Measurements from ENCODE around the gene ARHGAP25. TPM values are rescaled to one million over a fixed set of nuclear protein-coding genes. Genes with fewer than 3 reads are reported as not detected.
A peak's percentile ranks its signal among the peaks of the same experiment; 100 is the strongest.

Gene ARHGAP25
- total RNA-seq, 4 donors from 2014 or later = 2.2 to 11.6 (median 7.2) TPM

GRCh38 chr2:68719912-68720311, 14.7 kb upstream of the ARHGAP25 start:
- no peaks in the 10 kb centered on the region for H3K27me3 ChIP-seq
- no peaks in the 10 kb centered on the region for H3K9me3 ChIP-seq
- in situ Hi-C loops (cut with MboI; ENCODE audit: low pct_ligation_motif_present in 1 of 4, low pct_unique_long_range_greater_than_20kb in 1 of 4, low sequenced_read_pairs in 3 of 4) = loop anchor here in 1 of 4 donors (25.0 kb wide), 1 partner anchor 192 kb away; no protein-coding TSS in a partner anchor
- no peak overlapping the region for H3K27ac ChIP-seq
- DNase-seq = no peak
- intact Hi-C loops (cut with DNase I; ENCODE audit: low total_unique reads) = loop anchor here (5.0 kb wide), 1 partner anchor 258 kb away; no protein-coding TSS in a partner anchor
- no peaks in the 10 kb centered on the region for H3K36me3 ChIP-seq
- no peak overlapping the region for H3K4me3 ChIP-seq
- TF ChIP-seq, protein P1, sequence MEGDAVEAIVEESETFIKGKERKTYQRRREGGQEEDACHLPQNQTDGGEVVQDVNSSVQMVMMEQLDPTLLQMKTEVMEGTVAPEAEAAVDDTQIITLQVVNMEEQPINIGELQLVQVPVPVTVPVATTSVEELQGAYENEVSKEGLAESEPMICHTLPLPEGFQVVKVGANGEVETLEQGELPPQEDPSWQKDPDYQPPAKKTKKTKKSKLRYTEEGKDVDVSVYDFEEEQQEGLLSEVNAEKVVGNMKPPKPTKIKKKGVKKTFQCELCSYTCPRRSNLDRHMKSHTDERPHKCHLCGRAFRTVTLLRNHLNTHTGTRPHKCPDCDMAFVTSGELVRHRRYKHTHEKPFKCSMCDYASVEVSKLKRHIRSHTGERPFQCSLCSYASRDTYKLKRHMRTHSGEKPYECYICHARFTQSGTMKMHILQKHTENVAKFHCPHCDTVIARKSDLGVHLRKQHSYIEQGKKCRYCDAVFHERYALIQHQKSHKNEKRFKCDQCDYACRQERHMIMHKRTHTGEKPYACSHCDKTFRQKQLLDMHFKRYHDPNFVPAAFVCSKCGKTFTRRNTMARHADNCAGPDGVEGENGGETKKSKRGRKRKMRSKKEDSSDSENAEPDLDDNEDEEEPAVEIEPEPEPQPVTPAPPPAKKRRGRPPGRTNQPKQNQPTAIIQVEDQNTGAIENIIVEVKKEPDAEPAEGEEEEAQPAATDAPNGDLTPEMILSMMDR (IDR thresholded peaks at IDR 0.05) = no peak
- TF ChIP-seq POLR2AphosphoS5 (IDR thresholded peaks at IDR 0.05) (no peak), POLR2A (IDR thresholded peaks at IDR 0.05) (no peak), EP300 (IDR thresholded peaks at IDR 0.05; ENCODE audit: low read depth) (no peak)
- 90 to 92% methylated on average over 4 of the region's 4 CpGs for WGBS, 2 donors (ENCODE audit: low coverage in 1 of 2)
- peaks cover 2 to 16% (median 8%) of the 10 kb centered on the region in 4 donors for H3K4me1 ChIP-seq

GRCh38 chr2:68720665-68721064, 13.9 kb upstream of the ARHGAP25 start:
- Histone ChIP-seq H3K4me1 (peaks cover 0 to 8% (median 4%) of the 10 kb centered on the region in 4 donors), H3K27me3 (no peaks in the 10 kb centered on the region), H3K4me3 (no peak overlapping the region), H3K9me3 (no peaks in the 10 kb centered on the region), H3K27ac (no peak overlapping the region), H3K36me3 (no peaks in the 10 kb centered on the region)
- WGBS, 2 donors (ENCODE audit: low coverage in 1 of 2) = 32 to 78% methylated on average over 2 to 3 of the region's 3 CpGs
- in situ Hi-C loops (cut with MboI; ENCODE audit: low pct_ligation_motif_present in 1 of 4, low pct_unique_long_range_greater_than_20kb in 1 of 4, low sequenced_read_pairs in 3 of 4) (loop anchor here in 1 of 4 donors (25.0 kb wide), 1 partner anchor 192 kb away; no protein-coding TSS in a partner anchor), intact Hi-C loops (cut with DNase I; ENCODE audit: low total_unique reads) (no loop called here)
- DNase-seq = no peak
- TF ChIP-seq EP300 (IDR thresholded peaks at IDR 0.05; ENCODE audit: low read depth) (no peak), POLR2A (IDR thresholded peaks at IDR 0.05) (no peak), POLR2AphosphoS5 (IDR thresholded peaks at IDR 0.05) (no peak)
- TF ChIP-seq, protein P1 (IDR thresholded peaks at IDR 0.05) = no peak

DNA sequence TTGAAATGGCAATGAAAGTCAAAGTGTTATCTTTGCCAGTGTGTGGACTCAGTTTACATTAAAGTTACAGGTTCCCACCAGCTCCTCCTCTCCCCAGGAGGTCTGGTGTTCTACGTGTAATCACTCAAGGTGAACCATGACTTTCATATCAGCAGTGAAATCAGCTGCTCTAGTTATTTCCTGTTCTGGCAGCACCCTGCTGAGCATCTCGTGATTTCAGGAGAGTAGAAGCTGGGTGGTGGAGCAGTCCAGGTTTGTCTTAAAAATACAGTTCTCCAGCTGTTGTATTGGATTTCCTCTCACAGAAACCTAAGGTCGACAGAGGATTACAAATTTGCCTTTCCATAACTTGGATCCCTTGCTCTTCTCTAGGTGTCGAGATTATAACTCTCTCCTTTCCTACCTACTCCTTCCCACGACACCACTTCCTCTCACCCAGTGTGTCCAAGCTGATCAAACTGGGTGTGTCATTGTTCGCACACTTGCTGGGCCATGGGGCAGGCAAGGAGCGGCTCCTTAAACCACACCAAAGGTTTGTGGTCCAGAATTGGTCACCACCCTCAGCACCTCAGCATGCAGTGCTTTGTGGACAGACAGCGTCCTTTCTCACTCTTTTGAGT, 13.0 kb upstream of the ARHGAP25 start:
- 29 to 46% methylated on average over 1 to 8 of the region's 8 CpGs for WGBS, 2 donors (ENCODE audit: low coverage in 1 of 2)
- DNase-seq = peak; percentile 35
- in situ Hi-C loops (cut with MboI; ENCODE audit: low pct_ligation_motif_present in 1 of 4, low pct_unique_long_range_greater_than_20kb in 1 of 4, low sequenced_read_pairs in 3 of 4) = loop anchor here in 1 of 4 donors (25.0 kb wide), 1 partner anchor 191 kb away; no protein-coding TSS in a partner anchor

GRCh38 chr2:68722712-68723111, 11.9 kb upstream of the ARHGAP25 start:
- Histone ChIP-seq H3K4me1 (peaks cover 0 to 13% (median 4%) of the 10 kb centered on the region in 4 donors), H3K4me3 (no peak overlapping the region), H3K27ac (no peak overlapping the region), H3K36me3 (no peaks in the 10 kb centered on the region), H3K9me3 (no peaks in the 10 kb centered on the region), H3K27me3 (no peaks in the 10 kb centered on the region)
- intact Hi-C loops (cut with DNase I; ENCODE audit: low total_unique reads) (no loop called here), in situ Hi-C loops (cut with MboI; ENCODE audit: low pct_ligation_motif_present in 1 of 4, low pct_unique_long_range_greater_than_20kb in 1 of 4, low sequenced_read_pairs in 3 of 4) (loop anchor here in 1 of 4 donors (25.0 kb wide), 1 partner anchor 190 kb away; no protein-coding TSS in a partner anchor)
- 79% methylated on average over 8 of the region's 8 CpGs; no CpG with 5 or more reads in 1 of the 2 donors for WGBS, 2 donors (ENCODE audit: low coverage in 1 of 2)
- no peak for TF ChIP-seq POLR2A (IDR thresholded peaks at IDR 0.05)
- no peak for TF ChIP-seq EP300 (IDR thresholded peaks at IDR 0.05; ENCODE audit: low read depth)
- TF ChIP-seq POLR2AphosphoS5 (IDR thresholded peaks at IDR 0.05) = no peak
- DNase-seq = no peak

More for the DNA sequence above, 13.0 kb upstream of the ARHGAP25 start:
- H3K36me3 ChIP-seq = no peaks in the 10 kb centered on the region
- TF ChIP-seq EP300 (IDR thresholded peaks at IDR 0.05; ENCODE audit: low read depth) (no peak), POLR2AphosphoS5 (IDR thresholded peaks at IDR 0.05) (no peak), POLR2A (IDR thresholded peaks at IDR 0.05) (no peak)
- TF ChIP-seq, protein P1 (IDR thresholded peaks at IDR 0.05) = no peak
- H3K9me3 ChIP-seq = no peaks in the 10 kb centered on the region
- H3K27me3 ChIP-seq = no peaks in the 10 kb centered on the region
- peak overlapping the region; percentile 23 to 48 (median 29) for H3K27ac ChIP-seq
- intact Hi-C loops (cut with DNase I; ENCODE audit: low total_unique reads) = no loop called here
- peaks cover 0 to 11% (median 4%) of the 10 kb centered on the region in 4 donors for H3K4me1 ChIP-seq
- H3K4me3 ChIP-seq = no peak overlapping the region
